Upper lobe of left lung (tissue), 4 donors: ENCODE data around the gene PCNX3.

ENCODE experiments used
- CTCF ChIP-seq, 6 experiments: fragments of 450-650 bp in 4 of 6; fragments of 200-600 bp in 2 of 6; sonication (generic) in 2 of 6; IDR thresholded peaks; one replicate each; pipeline ENCODE4 v1.5.1; 2016 to 2019; ENCODE audit warnings: antibody characterized with exemption in 6 of 6
- EP300 ChIP-seq, 4 donors: sonication (generic); formaldehyde crosslinking; IDR thresholded peaks; one replicate each; pipeline ENCODE4 v1.5.1; 2017; ENCODE audit warnings: antibody characterized with exemption in 4 of 4, control low read depth in 2 of 4

- TF ChIP-seq EP300 (IDR thresholded peaks at IDR 0.05), result no peak
- TF ChIP-seq CTCF (IDR thresholded peaks at IDR 0.05), result no peak
These were observed 11.3 kb upstream of the PCNX3 start for GRCh38 chr11:65604258-65604657.
